Kidney (tissue), 14 donors: ENCODE results near the gene WSCD1. TPM values are rescaled to one million over a fixed set of nuclear protein-coding genes. Genes with fewer than 3 reads are reported as not detected.

Source experiments
- DNase-seq, 5 donors: peaks; one replicate each; pipeline ENCODE4 v3.0.0-alpha.2; 2013 to 2020
- FAIRE-seq: peaks from 2 replicates; lab custom pipeline; 2012; peaks lifted over from hg19 to GRCh38; lab: Jason Lieb, UNC
- H3K27ac ChIP-seq, 2 donors: one replicate each; pipeline ENCODE4 v1.7.0; 2013; ENCODE audit warnings: low read depth in 2 of 2, low read length in 2 of 2, inconsistent platforms in 1 of 2
- H3K27me3 ChIP-seq: one replicate; pipeline ENCODE4 v1.7.1; 2013; ENCODE audit warnings: low read length, inconsistent platforms; ENCODE audit not compliant: control insufficient read depth, insufficient read depth
- H3K36me3 ChIP-seq, 3 donors: one replicate each; pipeline versions ENCODE4 v1.7.0 to v1.7.1; 2013; ENCODE audit warnings: low read length in 3 of 3, control low read depth in 1 of 3, inconsistent platforms in 1 of 3; ENCODE audit not compliant: insufficient read depth in 3 of 3, control insufficient read depth in 2 of 3
- H3K4me1 ChIP-seq, 3 donors: one replicate each; pipeline versions ENCODE4 v1.7.0 to v1.7.1; 2013; ENCODE audit warnings: low read length in 3 of 3, inconsistent platforms in 1 of 3, low read depth in 1 of 3; ENCODE audit not compliant: control insufficient read depth in 2 of 3, insufficient read depth in 2 of 3
- H3K4me3 ChIP-seq, 3 donors: one replicate each; pipeline versions ENCODE4 v1.7.0 to v1.8.1; 2013; ENCODE audit warnings: low read length in 3 of 3, control low read depth in 1 of 3, inconsistent platforms in 1 of 3
- H3K9ac ChIP-seq, 3 donors: one replicate each; pipeline versions ENCODE4 v1.7.0 to v1.7.1; 2013; ENCODE audit warnings: low read length in 3 of 3, control low read depth in 1 of 3, inconsistent platforms in 1 of 3
- H3K9me3 ChIP-seq, 3 donors: one replicate each; pipeline versions ENCODE4 v1.7.0 to v1.7.1; 2013; ENCODE audit warnings: low read length in 3 of 3, control low read depth in 1 of 3, inconsistent platforms in 1 of 3; ENCODE audit not compliant: control insufficient read depth in 2 of 3, insufficient read depth in 1 of 3
- CTCF ChIP-seq: IDR thresholded peaks from 3 replicates; pipeline ENCODE4 v1.5.1; 2012; ENCODE audit warnings: mild to moderate bottlenecking, moderate library complexity, borderline replicate concordance; ENCODE audit not compliant: insufficient read depth; ENCODE audit errors: extremely low read depth
- intact Hi-C: fragments of 100-400 bp; cut with DNase I; formaldehyde crosslinking; loops from one replicate; pipeline ENCODE4 v1.11.1; 2022
- polyA plus RNA-seq: library from polyadenylated mRNA; stranded (reverse); fragments of 350-450 nt; fragmentation: Illumina TruSeq; extraction: RNeasy Lipid Tissue Mini Kit (QIAGEN cat#74804); gene quantifications from one replicate; pipeline ENCODE4 v1.2.3, GENCODE V29; 2014; ENCODE audit warnings: low read depth, low replicate concordance; ENCODE audit not compliant: insufficient read depth
- total RNA-seq: library from RNA; stranded (reverse); fragmentation: NEBNext Ultra II Directional; extraction: Animal tissue kit (Norgen Biotek cat#: 25700); gene quantifications from one replicate; pipeline ENCODE4 v1.2.1, GENCODE V29; 2021
- donor health status: control.
- donor health status: control.
- donor health status: control.
- donor health status: control.
- donor health status: control.
- donor health status: DM: yes; HTN: yes; CAD: no.
- donor health status: Normal renal cell carcinoma (clear cell type).

WSCD1 gene
- total and polyA plus RNA-seq, 2 donors from 2014 or later: 5.4 to 14.5 TPM

GRCh38 chr17:6092903-6093468, 22.8 kb downstream of the WSCD1 start:
- Histone ChIP-seq H3K4me1 (no peaks in the 10 kb centered on the region), H3K9me3 (no peaks in the 10 kb centered on the region), H3K27ac (no peak overlapping the region), H3K27me3 (no peaks in the 10 kb centered on the region), H3K4me3 (no peak overlapping the region), H3K36me3 (no peaks in the 10 kb centered on the region), H3K9ac (no peak overlapping the region)
- FAIRE-seq (no peak), DNase-seq (no peak)
- TF ChIP-seq CTCF: no peak
- intact Hi-C loops: no loop called here

GRCh38 chr17:6094453-6094852, 24.3 kb downstream of the WSCD1 start:
- DNase-seq: no peak

GRCh38 chr17:6094926-6095325, 24.7 kb downstream of the WSCD1 start:
- no peaks in the 10 kb centered on the region for H3K4me1 ChIP-seq
- DNase-seq (peak in 1 of 5 donors; percentile 33), FAIRE-seq (no peak)
- no peak overlapping the region for H3K9ac ChIP-seq
- no peaks in the 10 kb centered on the region for H3K27me3 ChIP-seq
- H3K9me3 ChIP-seq: no peaks in the 10 kb centered on the region
- no peak for TF ChIP-seq CTCF
- no peak overlapping the region for H3K4me3 ChIP-seq
- intact Hi-C loops: no loop called here
- no peaks in the 10 kb centered on the region for H3K36me3 ChIP-seq
- H3K27ac ChIP-seq: no peak overlapping the region

More at GRCh38 chr17:6094453-6094852, 24.3 kb downstream of the WSCD1 start:
- Histone ChIP-seq H3K4me1 (no peaks in the 10 kb centered on the region), H3K27ac (no peak overlapping the region), H3K9me3 (no peaks in the 10 kb centered on the region), H3K4me3 (no peak overlapping the region), H3K36me3 (no peaks in the 10 kb centered on the region), H3K9ac (no peak overlapping the region), H3K27me3 (no peaks in the 10 kb centered on the region)
- no peak for TF ChIP-seq CTCF
- intact Hi-C loops: no loop called here
- no peak for FAIRE-seq

- Histone ChIP-seq H3K27ac (no peak overlapping the region), H3K9me3 (no peaks in the 10 kb centered on the region), H3K9ac (no peak overlapping the region), H3K4me1 (no peaks in the 10 kb centered on the region), H3K27me3 (no peaks in the 10 kb centered on the region), H3K4me3 (no peak overlapping the region), H3K36me3 (no peaks in the 10 kb centered on the region)
- DNase-seq: peak in 1 of 5 donors; percentile 39
- FAIRE-seq: no peak
- intact Hi-C loops: no loop called here
- no peak for TF ChIP-seq CTCF
Observed at GRCh38 chr17:6095501-6095900, 25.3 kb downstream of the WSCD1 start.
